IMR-90 (cell line): ENCODE measurements around the gene TCHP. TPM values are rescaled to one million over a fixed set of nuclear protein-coding genes. Genes with fewer than 3 reads are reported as not detected.

Experiments used
- ATAC-seq: fragments of 200-7000 bp; cut with Tn5 transposase; 2 replicates; pipeline ENCODE4 v1.9.1; 2020; ENCODE audit warnings: low read depth, mild to moderate bottlenecking, moderate library complexity
- BruUV-seq: library from RNA; stranded (reverse); fragments of 400-500 nt; replicated peaks from 2 replicates; lab custom pipeline; 2021; lab: Mats Ljungman, UMichigan
- CTCF ChIA-PET: fragments of 300-600 bp; formaldehyde crosslinking; extraction: SDS; loops from one replicate; lab custom pipeline; 2021; ENCODE audit warnings: antibody characterized with exemption; lab: Yijun Ruan, JAX
- POLR2A ChIA-PET: fragments of 300-600 bp; sonication (Branson Sonifier 250); formaldehyde crosslinking; loops from one replicate; lab custom pipeline; 2022; ENCODE audit warnings: antibody characterized with exemption; ENCODE audit not compliant: unreplicated experiment; lab: Charles Lee
- DNase-seq: peaks from one replicate; pipeline ENCODE4 v3.0.0; 2013
- H2AFZ ChIP-seq: replicated peaks from 2 replicates; pipeline ENCODE3; 2013; ENCODE audit warnings: low read length, mild to moderate bottlenecking; ENCODE audit not compliant: poor library complexity
- H2AK5ac ChIP-seq: 2 replicates; pipeline ENCODE4 v1.6.1; 2013; ENCODE audit warnings: low read depth, low read length, inconsistent platforms
- H2AK9ac ChIP-seq: replicated peaks from 2 replicates; pipeline ENCODE3; 2013; ENCODE audit warnings: mild to moderate bottlenecking, low read depth, low read length, moderate library complexity; ENCODE audit not compliant: poor library complexity
- H2BK120ac ChIP-seq: 2 replicates; pipeline ENCODE4 v1.6.1; 2013; ENCODE audit warnings: low read depth, low read length, inconsistent platforms
- H2BK15ac ChIP-seq: 3 replicates; pipeline ENCODE4 v1.6.1; 2013; ENCODE audit warnings: low read depth, low read length, inconsistent platforms
- H2BK20ac ChIP-seq: 2 replicates; pipeline ENCODE4 v1.6.1; 2013; ENCODE audit warnings: low read depth, mild to moderate bottlenecking, inconsistent platforms, low read length, moderate library complexity
- H2BK5ac ChIP-seq: 2 replicates; pipeline ENCODE4 v1.6.1; 2013; ENCODE audit warnings: mild to moderate bottlenecking, low read depth, low read length, inconsistent platforms; ENCODE audit not compliant: poor library complexity, severe bottlenecking
- H3K14ac ChIP-seq: replicated peaks from 2 replicates; pipeline ENCODE4 v1.6.1; 2013; ENCODE audit warnings: low read depth, low read length, inconsistent platforms
- H3K18ac ChIP-seq: 2 replicates; pipeline ENCODE4 v1.6.1; 2013; ENCODE audit warnings: low read depth, low read length, control low read depth
- H3K23ac ChIP-seq: 2 replicates; pipeline ENCODE4 v1.6.1; 2013; ENCODE audit warnings: low read depth, low read length, inconsistent platforms
- H3K27ac ChIP-seq: 2 replicates; pipeline ENCODE4 v1.5.1; 2013; ENCODE audit warnings: mild to moderate bottlenecking, control low read depth, low read length; ENCODE audit not compliant: insufficient read depth
- H3K27me3 ChIP-seq: 2 replicates; pipeline ENCODE4 v1.6.1; 2013; ENCODE audit warnings: low read length; ENCODE audit not compliant: control insufficient read depth, insufficient read depth
- H3K36me3 ChIP-seq: 2 replicates; pipeline ENCODE4 v1.6.1; 2013; ENCODE audit warnings: low read length, mixed read lengths; ENCODE audit not compliant: control insufficient read depth, insufficient read depth
- H3K4ac ChIP-seq: 2 replicates; pipeline ENCODE4 v1.6.1; 2013; ENCODE audit warnings: low read depth, low read length, inconsistent platforms
- H3K4me1 ChIP-seq: 2 replicates; pipeline ENCODE4 v1.6.1; 2013; ENCODE audit warnings: low read length, mixed read lengths; ENCODE audit not compliant: control insufficient read depth, insufficient read depth
- H3K4me2 ChIP-seq: 2 replicates; pipeline ENCODE4 v1.6.1; 2013; ENCODE audit warnings: low read depth, mild to moderate bottlenecking, control low read depth, low read length, moderate library complexity
- H3K4me3 ChIP-seq: 2 replicates; pipeline ENCODE4 v1.5.1; 2013; ENCODE audit warnings: low read depth, mild to moderate bottlenecking, control low read depth, low read length, moderate library complexity; ENCODE audit not compliant: insufficient read depth
- H3K56ac ChIP-seq: 2 replicates; pipeline ENCODE4 v1.6.1; 2013; ENCODE audit warnings: low read length, inconsistent platforms; ENCODE audit not compliant: insufficient read depth; ENCODE audit errors: extremely low read depth
- H3K79me1 ChIP-seq, 2 experiments: 2 replicates each; pipeline ENCODE4 v1.6.1; 2013; ENCODE audit warnings: low read length in 2 of 2, inconsistent platforms in 1 of 2, low read depth in 1 of 2
- H3K9ac ChIP-seq: 2 replicates; pipeline ENCODE4 v1.6.1; 2013; ENCODE audit warnings: low read depth, low read length, control low read depth
- H3K9me1 ChIP-seq: 2 replicates; pipeline ENCODE4 v1.6.1; 2013; ENCODE audit warnings: low read length, inconsistent platforms; ENCODE audit not compliant: insufficient read depth
- H3K9me3 ChIP-seq: 2 replicates; pipeline ENCODE4 v1.6.1; 2013; ENCODE audit warnings: low read length; ENCODE audit not compliant: control insufficient read depth, insufficient read depth
- H4K20me1 ChIP-seq: 2 replicates; pipeline ENCODE4 v1.6.1; 2013; ENCODE audit warnings: low read length, inconsistent platforms; ENCODE audit not compliant: insufficient read depth
- H4K5ac ChIP-seq: 2 replicates; pipeline ENCODE4 v1.6.1; 2013; ENCODE audit warnings: mild to moderate bottlenecking, low read depth, low read length, control low read depth
- H4K8ac ChIP-seq, 2 experiments: 2 replicates each; pipeline ENCODE4 v1.6.1; 2013; ENCODE audit warnings: low read depth in 2 of 2, low read length in 2 of 2, control low read depth in 1 of 2, inconsistent platforms in 1 of 2
- H4K91ac ChIP-seq: 2 replicates; pipeline ENCODE4 v1.6.1; 2013; ENCODE audit warnings: low read depth, low read length, inconsistent platforms; ENCODE audit not compliant: insufficient read depth
- BHLHE40 ChIP-seq: fragments of 150-350 bp; IDR thresholded peaks from 2 replicates; pipeline ENCODE4 v1.6.1; 2016; ENCODE audit warnings: mild to moderate bottlenecking, low read depth, low read length
- CEBPB ChIP-seq: IDR thresholded peaks from 2 replicates; pipeline ENCODE4 v1.6.1; 2012; ENCODE audit warnings: low read depth, low read length, improper control_type of control experiment
- CTCF ChIP-seq: conservative IDR thresholded peaks from 2 replicates; pipeline ENCODE4 v1.5.1; 2012; ENCODE audit warnings: mild to moderate bottlenecking, low read depth, low read length, improper control_type of control experiment
- FOS ChIP-seq: fragments of 150-350 bp; IDR thresholded peaks from 2 replicates; pipeline ENCODE4 v1.6.1; 2016; ENCODE audit warnings: low read depth, low read length
- MAFK ChIP-seq: IDR thresholded peaks from 2 replicates; pipeline ENCODE4 v1.6.1; 2012; ENCODE audit warnings: low read depth, low read length, improper control_type of control experiment
- MAZ ChIP-seq: IDR thresholded peaks from 2 replicates; pipeline ENCODE4 v1.6.1; 2012; ENCODE audit warnings: low read depth, mild to moderate bottlenecking, low read length, improper control_type of control experiment, moderate library complexity, borderline replicate concordance
- MXI1 ChIP-seq: IDR thresholded peaks from 2 replicates; pipeline ENCODE4 v1.6.1; 2012; ENCODE audit warnings: low read depth, mild to moderate bottlenecking, low read length, moderate library complexity, borderline replicate concordance
- NFE2L2 ChIP-seq: fragments of 150-350 bp; IDR thresholded peaks from 2 replicates; pipeline ENCODE4 v1.6.1; 2016; ENCODE audit warnings: low read depth, mild to moderate bottlenecking, low read length
- POLR2A ChIP-seq: IDR thresholded peaks from 2 replicates; pipeline ENCODE4 v1.6.1; 2012; ENCODE audit warnings: mild to moderate bottlenecking, low read depth, low read length
- RAD21 ChIP-seq: IDR thresholded peaks from 2 replicates; pipeline ENCODE4 v1.6.1; 2012; ENCODE audit warnings: low read length, improper control_type of control experiment
- RCOR1 ChIP-seq: IDR thresholded peaks from 2 replicates; pipeline ENCODE4 v1.6.1; 2012; ENCODE audit warnings: mild to moderate bottlenecking, low read length, improper control_type of control experiment; ENCODE audit not compliant: insufficient replicate concordance
- WGBS, 2 experiments: methylation state at CpG; one replicate each; pipeline versions ENCODE4 v1.1.5 to v1.1.7; 2013; ENCODE audit warnings: missing lambda C conversion rate in 2 of 2; ENCODE audit not compliant: insufficient read length in 1 of 2; ENCODE audit errors: extremely low coverage in 2 of 2; 5-methylcytosine and 5-hydroxymethylcytosine counted together
- dilution Hi-C: fragments of 300-500 bp; cut with HindIII; formaldehyde crosslinking; loops from one replicate; pipeline ENCODE4 v1.14.3; 2018; ENCODE audit warnings: low sequenced_read_pairs; ENCODE audit not compliant: unreplicated experiment
- in situ Hi-C: fragments of 300-500 bp; cut with MboI; formaldehyde crosslinking; loops from 3 replicates; pipeline ENCODE4 v1.14.3; 2019; ENCODE audit warnings: low sequenced_read_pairs, inconsistent platforms, mixed read lengths
- intact Hi-C: fragments of 100-400 bp; cut with micrococcal nuclease; formaldehyde crosslinking; loops from 2 replicates; pipeline ENCODE4 v1.10.0; 2022
- polyA plus RNA-seq, 3 experiments: library from polyadenylated mRNA; depleted of rRNA; stranded (reverse); fragments of >200 nt; gene quantifications; 2 replicates each; pipeline ENCODE4 v1.2.3, GENCODE V29; 2012; ENCODE audit warnings: low replicate concordance in 1 of 3
- total RNA-seq: library from RNA; depleted of rRNA; stranded (reverse); fragments of >200 nt; gene quantifications from 2 replicates; pipeline ENCODE4 v1.2.3, GENCODE V29; 2012
- TF ChIP-seq, protein P1 (sequence below): fragments of 150-350 bp; IDR thresholded peaks from 2 replicates; pipeline ENCODE4 v1.6.1; 2017; ENCODE audit warnings: mild to moderate bottlenecking, antibody characterized with exemption, low read length, low read depth
- TF ChIP-seq, protein P2 (sequence below): fragments of 150-350 bp; IDR thresholded peaks from 2 replicates; pipeline ENCODE4 v1.6.1; 2016; ENCODE audit warnings: low read depth, mild to moderate bottlenecking, low read length, moderate library complexity, borderline replicate concordance

TCHP gene
- total and polyA plus RNA-seq, 2 of the 4 experiments (the other 2 are of a cell fraction), result 6.1 to 13.4 TPM

DNA sequence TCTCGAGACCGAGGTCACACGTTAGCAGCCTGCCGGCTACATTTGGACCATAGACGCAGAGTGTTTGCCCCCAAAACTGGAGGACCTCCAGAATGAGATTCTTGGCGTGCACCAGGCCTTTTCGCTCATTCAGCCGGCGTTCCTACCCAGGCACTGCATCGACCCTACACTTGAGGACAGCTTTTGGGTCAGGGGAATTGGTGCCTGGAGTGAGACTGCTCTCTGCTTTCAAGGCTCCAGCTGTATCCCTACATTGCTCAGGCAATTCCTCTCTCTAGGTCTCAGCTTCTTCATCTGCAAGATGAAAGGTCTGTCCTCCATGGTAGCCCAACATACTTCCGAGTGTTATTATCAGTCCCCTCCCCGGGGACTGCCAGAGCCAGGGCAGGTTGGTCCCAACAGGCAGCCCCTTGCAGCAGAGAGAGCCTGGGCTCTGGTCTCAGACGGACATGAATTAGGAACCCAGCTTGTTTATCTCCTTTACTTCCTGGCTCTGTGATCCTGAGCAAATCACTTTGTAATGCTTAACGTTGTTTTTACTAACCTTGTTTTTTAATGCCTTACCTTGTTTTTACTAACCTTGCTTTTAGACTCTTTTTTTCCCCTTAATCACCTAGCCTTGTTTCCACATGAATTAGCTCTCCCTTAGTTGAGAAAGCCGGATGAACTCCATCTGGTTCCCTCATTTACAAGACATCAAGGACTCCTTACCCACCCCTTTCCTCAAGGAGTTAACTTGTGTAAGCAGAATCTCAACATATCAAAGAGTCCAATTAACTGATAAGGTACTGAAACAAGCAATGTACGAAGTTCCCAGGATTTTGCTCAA, 892 bp downstream of the TCHP start (continued):
- no peak for TF ChIP-seq MAZ
- no peak for TF ChIP-seq MXI1

GRCh38 chr12:109902891-109903418, 2.9 kb downstream of the TCHP start:
- CTCF ChIA-PET, result no interaction called here
- Histone ChIP-seq H3K4ac (no peak overlapping the region), H3K18ac (no peak overlapping the region), H3K36me3 (peaks cover 41% of the 10 kb centered on the region), H3K9me1 (peaks cover 8% of the 10 kb centered on the region; the same call in 1 of the 2 replicates), H4K5ac (no peak overlapping the region), H3K9me3 (no peaks in the 10 kb centered on the region), H3K9ac (no peak overlapping the region), H2BK5ac (no peak overlapping the region), H3K4me3 (no peak overlapping the region), H3K23ac (no peak overlapping the region), H3K4me1 (peaks cover 3% of the 10 kb centered on the region; the same call in 1 of the 2 replicates), H3K14ac (no peak overlapping the region), H2AK5ac (no peak overlapping the region), H3K79me1 (peaks cover 17 to 48% of the 10 kb centered on the region in 2 experiments), H4K91ac (no peak overlapping the region), H2AK9ac (no peak overlapping the region), H3K56ac (no peak overlapping the region), H2BK120ac (no peak overlapping the region), H2AFZ (no peak overlapping the region), H3K27ac (no peak overlapping the region), H2BK20ac (no peak overlapping the region), H2BK15ac (no peak overlapping the region), H3K4me2 (no peak overlapping the region), H4K20me1 (no peaks in the 10 kb centered on the region), H3K27me3 (no peaks in the 10 kb centered on the region), H4K8ac (no peak overlapping the region)
- ATAC-seq, result no peak
- POLR2A ChIA-PET, result no interaction called here
- dilution Hi-C loops, result no loop called here
- intact Hi-C loops, result no loop called here
- WGBS, 2 experiments, result 70% methylated on average over 2 of the region's 15 CpGs; no CpG with 5 or more reads in 1 of the 2 experiments
- BruUV-seq, result no TSS peak
- in situ Hi-C loops, result no loop called here
- no peak for DNase-seq
- TF ChIP-seq RCOR1, result no peak
- TF ChIP-seq FOS, result no peak
- TF ChIP-seq CTCF, result no peak
- no peak for TF ChIP-seq MAZ
- no peak for TF ChIP-seq POLR2A
- no peak for TF ChIP-seq NFE2L2
- TF ChIP-seq, protein P1, sequence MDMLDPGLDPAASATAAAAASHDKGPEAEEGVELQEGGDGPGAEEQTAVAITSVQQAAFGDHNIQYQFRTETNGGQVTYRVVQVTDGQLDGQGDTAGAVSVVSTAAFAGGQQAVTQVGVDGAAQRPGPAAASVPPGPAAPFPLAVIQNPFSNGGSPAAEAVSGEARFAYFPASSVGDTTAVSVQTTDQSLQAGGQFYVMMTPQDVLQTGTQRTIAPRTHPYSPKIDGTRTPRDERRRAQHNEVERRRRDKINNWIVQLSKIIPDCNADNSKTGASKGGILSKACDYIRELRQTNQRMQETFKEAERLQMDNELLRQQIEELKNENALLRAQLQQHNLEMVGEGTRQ, result no peak
- TF ChIP-seq CEBPB, result no peak
- no peak for TF ChIP-seq BHLHE40
- TF ChIP-seq MAFK, result no peak
- TF ChIP-seq RAD21, result no peak
- TF ChIP-seq, protein P2, sequence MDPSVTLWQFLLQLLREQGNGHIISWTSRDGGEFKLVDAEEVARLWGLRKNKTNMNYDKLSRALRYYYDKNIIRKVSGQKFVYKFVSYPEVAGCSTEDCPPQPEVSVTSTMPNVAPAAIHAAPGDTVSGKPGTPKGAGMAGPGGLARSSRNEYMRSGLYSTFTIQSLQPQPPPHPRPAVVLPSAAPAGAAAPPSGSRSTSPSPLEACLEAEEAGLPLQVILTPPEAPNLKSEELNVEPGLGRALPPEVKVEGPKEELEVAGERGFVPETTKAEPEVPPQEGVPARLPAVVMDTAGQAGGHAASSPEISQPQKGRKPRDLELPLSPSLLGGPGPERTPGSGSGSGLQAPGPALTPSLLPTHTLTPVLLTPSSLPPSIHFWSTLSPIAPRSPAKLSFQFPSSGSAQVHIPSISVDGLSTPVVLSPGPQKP, result no peak
